GM19397 (cell line): ENCODE measurements around the gene REN.

Experiments
- ATAC-seq: cut with Tn5 transposase; IDR thresholded peaks from one replicate; pipeline ENCODE4 v1.9.1; 2021; ENCODE audit warnings: mild to moderate bottlenecking, moderate library complexity; ENCODE audit not compliant: unreplicated experiment

The REN gene

GRCh38 chr1:204112876-204113730, 53.0 kb downstream of the REN start:
- no peak for ATAC-seq

GRCh38 chr1:204110894-204111633, 55.1 kb downstream of the REN start:
- ATAC-seq: no peak

DNA sequence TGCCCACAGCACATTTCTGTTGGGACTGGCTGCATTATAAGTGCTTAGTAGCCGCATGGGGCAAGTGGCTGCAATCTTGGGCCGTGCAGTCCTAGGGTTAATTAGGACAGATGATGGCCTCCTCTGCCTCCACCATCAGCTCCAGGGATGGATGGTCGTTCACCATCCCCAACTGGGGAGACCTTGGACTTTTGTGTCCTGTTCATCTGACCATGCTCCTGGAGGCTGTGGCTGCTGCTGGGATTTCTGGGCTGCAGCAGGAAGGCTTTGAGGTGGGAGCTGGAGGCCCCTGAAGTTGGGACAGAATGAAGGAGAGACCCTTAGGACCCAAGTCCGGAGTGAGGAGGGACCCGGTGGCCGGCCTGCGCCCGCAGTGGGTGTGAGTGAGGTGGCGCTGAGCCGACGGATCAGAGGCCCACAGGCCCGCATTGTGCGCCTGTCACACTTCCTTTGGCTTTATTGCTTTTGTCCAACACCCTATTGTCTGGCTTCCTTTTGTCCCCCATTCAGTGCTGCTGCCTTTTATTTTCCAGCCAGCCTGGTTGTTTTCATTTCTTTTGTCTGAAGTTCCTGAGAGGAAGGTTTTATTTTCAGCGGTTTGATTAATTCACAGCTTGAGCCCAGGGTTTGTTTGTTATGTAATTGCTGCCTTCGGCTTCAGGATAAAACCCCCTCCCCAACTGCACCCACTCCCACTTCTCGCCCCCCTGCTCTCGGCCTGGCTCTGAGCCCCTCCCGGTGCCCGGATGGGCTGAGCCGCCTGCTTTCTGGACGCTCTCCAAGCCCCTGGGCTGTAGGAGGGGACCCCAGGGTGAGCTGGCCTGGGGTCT, 57.6 kb downstream of the REN start:
- no peak for ATAC-seq

DNA sequence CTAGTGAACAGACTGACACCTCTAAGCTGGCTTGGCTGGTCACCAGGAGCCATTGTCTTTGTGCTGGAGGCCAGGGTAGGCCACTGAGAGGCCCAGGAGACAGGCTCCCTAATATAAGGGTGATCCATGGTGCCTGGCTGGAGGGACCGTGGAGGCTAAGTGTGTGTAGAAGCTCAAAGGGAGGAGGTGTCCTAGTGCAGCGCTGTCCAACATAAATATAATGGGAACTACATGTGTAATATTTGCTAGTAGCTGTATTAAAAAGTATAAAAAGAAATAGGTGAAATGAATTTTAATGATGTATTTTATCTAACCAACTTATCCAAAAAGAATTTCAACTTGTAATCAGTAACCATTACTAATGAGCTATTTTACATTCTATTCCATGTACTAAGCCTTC, 58.2 kb downstream of the REN start:
- no peak for ATAC-seq

DNA sequence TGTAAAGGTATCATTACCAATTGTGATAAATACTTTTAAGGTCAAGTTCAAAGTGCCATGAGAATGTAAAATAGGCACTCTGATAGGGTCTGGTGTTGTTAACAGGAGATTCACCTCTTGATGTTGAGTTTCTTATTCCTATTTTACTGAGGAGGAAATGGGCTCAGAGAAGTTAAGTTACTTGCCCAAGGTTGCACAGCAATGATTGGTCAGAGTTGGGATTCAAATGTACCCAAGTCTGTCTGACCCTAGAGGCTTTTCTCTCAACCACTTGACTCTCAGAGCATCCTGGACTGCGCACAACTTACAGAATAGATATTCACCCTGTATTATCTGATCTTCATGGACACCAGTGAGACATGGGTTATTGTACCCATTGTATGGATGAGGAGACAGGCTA, 59.3 kb downstream of the REN start:
- no peak for ATAC-seq

GRCh38 chr1:204105131-204105515, 61.0 kb downstream of the REN start:
- no peak for ATAC-seq
